CD4-positive, alpha-beta T cell (primary cell): ENCODE results near the gene INSYN2A. TPM values are rescaled to one million over a fixed set of nuclear protein-coding genes. Genes with fewer than 3 reads are reported as not detected.

ENCODE experiments used
- ATAC-seq: fragments of 200-7000 bp; cut with Tn5 transposase; one replicate; pipeline ENCODE4 v1.10.0; 2022; ENCODE audit warnings: mild to moderate bottlenecking; ENCODE audit not compliant: poor library complexity
- CTCF ChIA-PET: fragments of 350-600 bp; sonication (Branson Sonifier 250); formaldehyde crosslinking; loops from one replicate; lab custom pipeline; 2021; ENCODE audit warnings: antibody characterized with exemption, inconsistent platforms; lab: Charles Lee
- POLR2A ChIA-PET: fragments of 350-600 bp; sonication (Branson Sonifier 250); formaldehyde crosslinking; loops from one replicate; lab custom pipeline; 2021; ENCODE audit warnings: antibody characterized with exemption, inconsistent platforms; lab: Charles Lee
- DNase-seq, 14 experiments: peaks; one replicate each; pipeline ENCODE4 v3.0.0-alpha.2; 2013 to 2020; ENCODE audit warnings: mixed read lengths in 2 of 14
- H3K27ac ChIP-seq, 2 donors: one replicate each; pipeline versions ENCODE4 v1.5.1 to v1.7.0; 2013; ENCODE audit warnings: low read length in 2 of 2, low read depth in 1 of 2, mild to moderate bottlenecking in 1 of 2
- H3K27me3 ChIP-seq, 2 experiments: 1 replicate in 1 of 2; 2 replicates in 1 of 2; pipeline versions ENCODE4 v1.6.1 to v1.7.0; 2013; ENCODE audit warnings: low read length in 2 of 2, control low read depth in 1 of 2, mild to moderate bottlenecking in 1 of 2, moderate library complexity in 1 of 2; ENCODE audit not compliant: insufficient read depth in 2 of 2, control insufficient read depth in 1 of 2
- H3K36me3 ChIP-seq: one replicate; pipeline ENCODE4 v1.6.1; 2013; ENCODE audit warnings: low read length, control low read depth; ENCODE audit not compliant: insufficient read depth
- H3K4me1 ChIP-seq: one replicate; pipeline ENCODE4 v1.6.1; 2013; ENCODE audit warnings: low read length, control low read depth; ENCODE audit not compliant: insufficient read depth
- H3K4me3 ChIP-seq: one replicate; pipeline ENCODE4 v1.5.1; 2013; ENCODE audit warnings: mild to moderate bottlenecking, low read length, moderate library complexity
- H3K9me3 ChIP-seq, 2 experiments: 1 replicate in 1 of 2; 2 replicates in 1 of 2; pipeline versions ENCODE4 v1.6.1 to v1.7.0; 2013; ENCODE audit warnings: low read length in 2 of 2, mild to moderate bottlenecking in 2 of 2, control low read depth in 1 of 2, moderate library complexity in 1 of 2; ENCODE audit not compliant: control insufficient read depth in 1 of 2, insufficient read depth in 1 of 2
- H3K27ac Mint-ChIP-seq: one replicate; pipeline ENCODE4 v1.8.0; 2020; ENCODE audit warnings: mixed read lengths
- H3K27me3 Mint-ChIP-seq: one replicate; pipeline ENCODE4 v1.8.0; 2021; ENCODE audit warnings: mixed read lengths
- H3K36me3 Mint-ChIP-seq: one replicate; pipeline ENCODE4 v1.8.0; 2021; ENCODE audit warnings: low read depth, mixed read lengths
- H3K4me1 Mint-ChIP-seq: one replicate; pipeline ENCODE4 v1.8.0; 2021; ENCODE audit warnings: low read depth, mixed read lengths
- H3K4me3 Mint-ChIP-seq: one replicate; pipeline ENCODE4 v1.8.0; 2020; ENCODE audit warnings: mild to moderate bottlenecking, mixed read lengths
- H3K9me3 Mint-ChIP-seq: one replicate; pipeline ENCODE4 v1.8.0; 2020; ENCODE audit warnings: mixed read lengths
- CTCF ChIP-seq: fragments of 200-600 bp; IDR thresholded peaks from one replicate; pipeline ENCODE4 v1.8.0; 2022; ENCODE audit warnings: antibody characterized with exemption, mild to moderate bottlenecking
- intact Hi-C, 2 experiments: fragments of 100-400 bp; cut with DNase I in 1 of 2; cut with micrococcal nuclease in 1 of 2; formaldehyde crosslinking; loops; one replicate each; pipeline versions ENCODE4 v1.15.1 to v1.9.0; 2023 to 2025; cut with DNase I, micrococcal nuclease
- total RNA-seq, 174 experiments: library from RNA in 2 of 174; stranded (reverse) in 2 of 174; gene quantifications; one replicate each; pipeline ENCODE4 v1.2.3 and lab custom pipeline; 2021 to 2026

The INSYN2A gene
- total RNA-seq, 2 experiments from 2014 or later: not detected

GRCh38 chr10:127194111-127194510, 2.3 kb downstream of the INSYN2A start:
- Mint-ChIP-seq H3K4me3 (no peak overlapping the region), H3K4me1 (no peaks in the 10 kb centered on the region), H3K36me3 (no peaks in the 10 kb centered on the region), H3K9me3 (no peaks in the 10 kb centered on the region), H3K27me3 (peaks cover 58% of the 10 kb centered on the region), H3K27ac (no peak overlapping the region)
- no peak for TF ChIP-seq CTCF
- no peak overlapping the region for H3K27ac ChIP-seq
- H3K4me1 ChIP-seq: no peaks in the 10 kb centered on the region
- H3K27me3 ChIP-seq: peaks cover 18 to 55% of the 10 kb centered on the region in 2 experiments
- peaks cover 0 to 15% of the 10 kb centered on the region in 2 experiments for H3K9me3 ChIP-seq
- ChIA-PET POLR2A (no interaction called here), CTCF (no interaction called here)
- no peak overlapping the region for H3K4me3 ChIP-seq
- no peak for ATAC-seq
- intact Hi-C loops: no loop called here
- DNase-seq: no peak
- H3K36me3 ChIP-seq: no peaks in the 10 kb centered on the region

GRCh38 chr10:127193125-127193524, 3.3 kb downstream of the INSYN2A start:
- Mint-ChIP-seq H3K27me3 (peaks cover 52% of the 10 kb centered on the region), H3K27ac (no peak overlapping the region), H3K4me1 (no peaks in the 10 kb centered on the region), H3K4me3 (no peak overlapping the region), H3K9me3 (no peaks in the 10 kb centered on the region), H3K36me3 (no peaks in the 10 kb centered on the region)
- peaks cover 0 to 15% of the 10 kb centered on the region in 2 experiments for H3K9me3 ChIP-seq
- H3K36me3 ChIP-seq: no peaks in the 10 kb centered on the region
- no peak overlapping the region for H3K27ac ChIP-seq
- no peaks in the 10 kb centered on the region for H3K4me1 ChIP-seq
- no peak for ATAC-seq
- no peak overlapping the region for H3K4me3 ChIP-seq
- no peak for TF ChIP-seq CTCF
- H3K27me3 ChIP-seq: peaks cover 15 to 49% of the 10 kb centered on the region in 2 experiments
- no peak for DNase-seq
- intact Hi-C loops: no loop called here
- ChIA-PET CTCF (no interaction called here), POLR2A (no interaction called here)

DNA sequence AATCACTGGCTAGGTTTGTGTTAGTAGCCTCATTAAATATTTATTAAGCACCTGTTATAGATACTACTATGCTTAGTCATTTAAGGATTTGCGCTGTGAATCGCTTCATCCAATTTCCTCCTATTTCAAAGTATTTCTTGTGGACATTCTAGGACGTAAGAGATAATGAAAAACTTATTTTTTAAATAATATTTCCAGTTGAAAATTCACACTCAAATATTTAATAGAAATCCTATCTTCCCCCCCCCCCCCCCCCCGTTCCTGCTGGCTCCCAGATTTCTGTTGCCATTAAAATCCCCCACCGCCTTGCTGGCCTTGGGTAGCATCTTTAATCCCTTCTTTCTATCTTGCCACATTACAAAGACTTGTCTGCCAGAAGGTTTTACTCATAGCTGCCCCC, 6.0 kb downstream of the INSYN2A start:
- Mint-ChIP-seq H3K4me1 (no peaks in the 10 kb centered on the region), H3K9me3 (no peaks in the 10 kb centered on the region), H3K36me3 (no peaks in the 10 kb centered on the region), H3K4me3 (no peak overlapping the region), H3K27me3 (peaks cover 37% of the 10 kb centered on the region), H3K27ac (no peak overlapping the region)
- H3K9me3 ChIP-seq: peaks cover 0 to 8% of the 10 kb centered on the region in 2 experiments
- no peak overlapping the region for H3K27ac ChIP-seq
- ChIA-PET POLR2A (no interaction called here), CTCF (no interaction called here)
- intact Hi-C loops: no loop called here
- H3K36me3 ChIP-seq: no peaks in the 10 kb centered on the region
- no peak for TF ChIP-seq CTCF
- no peak overlapping the region for H3K4me3 ChIP-seq
- H3K4me1 ChIP-seq: no peaks in the 10 kb centered on the region
- DNase-seq: no peak
- H3K27me3 ChIP-seq: peaks cover 9 to 30% of the 10 kb centered on the region in 2 experiments
- no peak for ATAC-seq
